Urothelium cell line (cell line): Measurements from ENCODE around the gene NGDN.
"Not testable (repeated sequence)": the region's sequence is repeated elsewhere in the genome, so short reads cannot be mapped to it uniquely, and the experiment has no call there.

Source experiments
- DNase-seq: peaks from one replicate; pipeline ENCODE4 v3.0.0; 2011; ENCODE audit warnings: low spot score, mixed read lengths
- FAIRE-seq: peaks from 2 replicates; lab custom pipeline; 2011; peaks lifted over from hg19 to GRCh38; lab: Jason Lieb, UNC

The NGDN gene

DNA sequence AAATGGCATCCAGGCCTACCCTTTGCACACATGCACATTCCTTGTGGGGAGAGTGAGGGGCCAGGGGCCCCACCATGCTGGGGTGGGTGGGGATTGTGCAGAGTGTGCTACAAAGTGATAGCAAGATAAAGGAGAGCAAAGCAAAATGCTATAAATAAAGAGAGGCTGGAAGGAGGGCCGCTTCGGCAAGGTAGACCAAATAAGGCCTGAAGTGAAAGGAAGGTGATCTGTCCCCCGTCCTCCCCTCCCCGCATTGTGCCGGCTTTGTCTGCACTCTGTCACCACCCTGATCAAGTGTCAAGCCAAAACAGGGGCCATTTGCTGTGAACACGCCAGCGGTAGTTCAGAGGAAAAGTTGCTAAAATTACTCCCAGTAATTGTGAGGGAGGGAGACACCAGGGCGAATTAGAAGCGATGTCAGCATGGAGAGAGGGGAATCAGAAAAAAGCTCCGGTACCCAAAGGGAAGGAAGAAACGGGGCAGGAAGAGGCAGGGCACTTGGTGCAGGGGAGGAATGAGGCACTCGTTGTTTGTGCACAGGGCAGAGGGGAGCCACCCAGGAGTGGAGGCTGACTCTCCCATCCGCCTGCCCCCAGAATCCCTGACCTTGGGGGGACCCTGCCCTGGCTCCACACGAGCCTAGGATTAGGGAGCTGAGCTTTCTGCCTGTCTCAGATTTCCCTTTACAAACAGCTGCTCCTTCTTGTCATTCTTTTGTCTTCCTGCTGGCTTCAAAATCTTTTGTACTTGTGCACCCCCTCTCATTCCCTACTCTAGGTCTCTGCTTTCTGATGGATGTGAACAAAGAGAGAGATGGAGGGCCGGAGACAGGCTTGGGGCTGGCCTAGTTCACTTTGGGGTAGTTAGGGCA, 31.2 kb upstream of the NGDN start:
- no peak for FAIRE-seq
- DNase-seq: no peak

DNA sequence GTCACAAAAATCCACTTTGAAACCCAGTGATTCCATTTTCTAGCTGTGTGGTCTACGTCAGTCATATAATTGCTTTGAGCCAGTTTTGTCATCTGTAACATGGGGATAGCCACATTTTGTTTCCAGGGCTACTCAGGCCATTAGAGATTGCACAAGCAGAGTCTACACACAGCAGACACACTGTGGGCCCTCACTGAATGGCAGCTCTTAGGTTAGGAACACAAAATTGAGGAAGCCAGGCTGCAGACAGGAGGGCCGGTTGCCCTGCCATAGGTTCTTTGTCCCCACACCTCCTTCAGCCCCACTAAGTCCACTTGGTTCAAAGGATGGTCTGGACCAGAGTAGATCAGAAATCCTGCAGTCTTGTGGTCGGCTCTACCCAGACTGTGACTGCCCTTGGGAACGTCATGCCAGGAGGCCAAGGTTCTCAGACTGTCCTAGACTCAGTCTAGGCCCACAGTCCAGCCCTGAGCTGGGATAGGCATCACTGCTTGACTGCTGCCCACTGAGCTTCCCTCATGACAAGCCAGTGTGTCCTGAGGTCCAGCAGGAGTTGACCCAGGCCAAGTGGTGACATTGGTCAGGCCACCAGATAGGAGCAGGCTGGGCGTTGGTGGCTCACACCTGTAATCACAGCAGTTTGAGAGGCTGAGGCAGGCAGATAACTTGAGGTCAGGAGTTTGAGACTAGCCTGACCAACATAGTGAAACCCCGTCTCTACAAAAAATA, 30.2 kb upstream of the NGDN start:
- no peak for FAIRE-seq
- no peak for DNase-seq

- no peak for FAIRE-seq
- DNase-seq: no peak
These were observed 28.4 kb upstream of the NGDN start for GRCh38 chr14:23441076-23441475.

DNA sequence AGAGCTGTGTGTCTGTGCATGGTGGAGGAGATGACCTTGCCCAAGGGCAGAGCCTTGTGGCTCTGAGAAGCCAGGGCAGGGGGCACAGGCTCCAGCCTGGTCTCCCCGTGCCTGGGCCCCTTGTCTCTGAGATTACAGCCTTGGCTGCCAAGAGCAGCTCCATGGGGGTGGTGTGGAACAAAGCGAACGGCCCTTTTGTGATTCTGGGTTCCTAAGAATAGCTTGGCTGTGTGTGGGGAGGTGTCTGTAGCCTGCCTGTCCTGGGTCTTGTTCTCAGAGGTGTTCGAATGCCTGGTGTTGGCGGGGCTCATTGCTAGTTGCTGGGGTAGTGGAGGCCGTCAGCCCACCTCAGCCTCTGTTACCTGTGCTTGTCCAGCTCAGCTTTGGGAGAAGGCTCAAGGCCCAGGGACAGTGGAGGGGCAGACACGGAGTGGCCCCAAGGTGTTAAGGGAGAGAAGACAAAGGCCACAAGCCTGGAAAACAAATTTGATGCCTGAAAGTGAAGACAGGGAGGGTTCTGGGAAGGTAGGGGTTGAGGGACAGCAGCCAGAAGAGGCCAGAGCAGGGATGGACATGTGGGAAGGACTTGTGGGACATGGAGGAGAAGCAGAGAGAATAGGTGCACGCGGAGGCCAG, 26.7 kb upstream of the NGDN start:
- FAIRE-seq (no peak), DNase-seq (no peak)

DNA sequence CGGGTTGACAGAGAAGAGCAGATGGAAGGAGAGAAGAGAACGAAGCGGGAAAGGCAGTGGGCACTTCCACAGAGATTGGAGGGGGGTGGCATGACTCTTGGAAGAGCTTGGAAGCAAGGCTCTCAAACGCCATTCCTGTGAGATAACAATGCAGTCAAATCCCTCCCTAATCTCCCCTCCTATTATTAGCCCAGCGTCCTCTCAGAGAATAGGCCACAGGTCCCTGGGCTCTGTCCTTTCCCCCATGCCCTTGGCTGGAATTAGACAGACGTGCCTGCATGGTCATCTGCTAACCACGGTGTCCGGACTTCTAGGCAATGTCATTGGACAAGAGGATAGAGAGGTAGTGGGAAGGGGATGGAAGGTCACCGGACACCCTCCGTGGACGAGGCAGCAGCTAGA, 26.1 kb upstream of the NGDN start:
- no peak for DNase-seq
- FAIRE-seq: no peak

GRCh38 chr14:23443881-23444280, 25.6 kb upstream of the NGDN start:
- DNase-seq (no peak), FAIRE-seq (no peak)

GRCh38 chr14:23444314-23444713, 25.2 kb upstream of the NGDN start:
- DNase-seq: no peak
- no peak for FAIRE-seq

- FAIRE-seq (no peak), DNase-seq (no peak)
These were observed 23.7 kb upstream of the NGDN start for GRCh38 chr14:23445773-23446172.

GRCh38 chr14:23446291-23446851, 23.1 kb upstream of the NGDN start:
- FAIRE-seq (no peak), DNase-seq (no peak)

- FAIRE-seq (no peak), DNase-seq (no peak)
These were observed 21.8 kb upstream of the NGDN start for GRCh38 chr14:23447361-23448350.

DNA sequence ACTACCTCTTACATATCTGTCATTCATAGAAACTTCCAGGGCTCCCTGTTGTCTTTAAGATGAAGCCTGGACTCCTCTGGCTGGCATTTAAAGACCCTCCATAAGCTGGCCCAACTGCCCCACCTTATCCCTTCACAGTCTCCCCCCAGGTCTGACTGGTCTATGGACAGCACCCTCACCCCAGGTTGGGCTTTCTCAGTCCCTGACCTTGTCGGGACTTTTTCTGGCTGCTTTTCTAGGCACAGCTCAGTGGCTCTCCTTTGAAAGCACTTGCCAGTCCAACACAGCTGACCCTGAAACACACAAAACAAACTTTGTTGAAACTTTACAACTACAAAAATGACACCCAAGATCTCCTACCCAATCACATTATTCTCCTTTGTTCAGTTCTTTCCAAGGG, 20.2 kb upstream of the NGDN start:
- DNase-seq: no peak
- FAIRE-seq: no peak

- no peak for FAIRE-seq
- DNase-seq: no peak
These were observed 19.1 kb upstream of the NGDN start for GRCh38 chr14:23450379-23450778.

GRCh38 chr14:23452237-23452636, 17.3 kb upstream of the NGDN start:
- DNase-seq (no peak), FAIRE-seq (no peak)

DNA sequence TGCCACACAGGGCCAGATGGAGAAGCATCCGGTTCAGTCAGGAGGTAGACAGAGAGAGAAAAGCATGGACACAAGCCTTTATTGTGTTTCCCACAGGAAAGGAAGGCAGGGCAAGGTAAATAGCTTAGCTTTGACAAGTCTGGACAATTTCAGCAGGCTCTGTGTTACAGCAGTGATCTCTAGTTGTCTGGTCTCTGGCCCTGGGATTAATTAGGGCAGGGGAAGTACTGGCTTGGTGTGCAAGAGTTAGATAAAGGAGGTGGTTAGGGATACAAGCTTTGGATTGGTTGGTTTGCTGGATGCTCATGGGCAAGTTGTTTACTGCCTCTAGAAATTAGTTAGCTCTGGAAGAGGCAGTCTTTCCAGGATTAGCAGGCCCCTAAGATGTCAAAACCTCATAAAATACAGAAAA, 15.1 kb upstream of the NGDN start:
- FAIRE-seq: no peak
- no peak for DNase-seq

DNA sequence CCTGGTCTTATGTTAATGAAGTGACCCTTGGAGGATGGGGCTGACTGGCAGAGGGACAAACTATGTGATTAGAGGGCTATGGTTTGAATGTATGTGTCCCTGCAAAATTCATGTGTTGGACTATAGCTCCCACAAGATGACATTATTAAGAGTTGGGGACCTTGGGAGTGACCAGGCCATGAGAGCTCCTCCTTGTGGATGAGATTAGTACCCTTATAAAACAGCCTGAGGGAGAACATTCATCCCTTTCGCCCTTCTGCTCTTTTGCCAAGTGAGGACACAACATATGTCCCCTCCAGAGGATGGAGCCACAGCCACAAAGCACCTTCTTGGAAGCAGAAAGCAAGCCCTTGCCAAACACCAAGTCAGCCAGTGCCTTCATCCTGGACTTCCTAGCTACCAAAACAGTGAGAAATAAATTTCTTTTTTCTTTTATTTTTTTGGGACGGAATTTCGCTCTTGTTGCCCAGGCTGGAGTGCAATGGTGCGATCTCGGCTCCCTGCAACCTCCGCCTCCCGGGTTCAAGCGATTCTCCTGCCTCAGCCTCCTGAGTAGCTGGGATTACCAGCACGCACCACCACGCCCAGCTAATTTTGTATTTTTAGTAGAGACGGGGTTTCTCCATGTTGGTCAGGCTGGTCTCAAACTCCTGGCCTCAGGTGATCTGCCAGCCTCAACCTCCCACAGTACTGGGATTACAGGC, 12.5 kb upstream of the NGDN start:
- DNase-seq: not testable (repeated sequence)

DNA sequence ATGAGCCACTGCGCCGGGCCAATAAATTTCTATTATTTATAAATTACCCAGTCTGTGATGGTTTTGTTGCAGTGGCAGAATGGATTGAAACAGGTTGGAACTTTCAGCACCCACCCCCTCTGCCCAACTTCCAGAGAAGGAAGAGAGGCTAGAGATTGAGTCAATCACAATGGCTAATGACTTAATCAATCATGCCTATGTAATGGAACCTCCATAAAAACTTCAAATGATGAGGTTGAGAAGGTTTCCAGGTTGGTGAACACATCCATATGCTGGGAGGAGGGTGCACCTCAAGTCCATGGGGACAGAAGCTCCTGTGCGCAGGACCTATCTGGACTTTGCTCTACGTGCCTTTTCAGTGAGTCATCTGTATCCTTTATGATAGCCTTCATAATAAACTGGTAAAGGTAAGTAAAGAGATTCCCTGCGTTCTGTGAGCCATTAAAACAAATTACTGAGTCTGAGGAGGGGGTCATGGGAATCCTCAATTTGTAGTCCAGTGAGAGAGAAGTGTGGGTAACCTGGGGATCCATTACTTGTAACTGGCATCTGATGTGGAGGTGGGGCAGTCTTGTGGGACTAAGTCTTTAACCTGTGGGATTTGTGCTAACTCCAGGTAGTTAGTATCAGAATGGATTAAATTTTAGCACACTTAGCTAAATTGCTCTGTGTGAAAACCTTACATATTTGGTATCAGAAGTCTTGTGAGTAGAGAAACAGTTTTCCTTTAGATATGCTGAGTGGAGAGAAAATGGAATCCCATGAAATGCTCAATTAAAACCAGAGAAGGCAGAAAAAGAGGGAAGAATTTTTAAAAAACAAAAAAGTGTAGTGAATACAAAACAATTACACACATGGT, 11.7 kb upstream of the NGDN start:
- FAIRE-seq: no peak

More for the DNA sequence above, 12.5 kb upstream of the NGDN start:
- not testable (repeated sequence) for FAIRE-seq

DNA sequence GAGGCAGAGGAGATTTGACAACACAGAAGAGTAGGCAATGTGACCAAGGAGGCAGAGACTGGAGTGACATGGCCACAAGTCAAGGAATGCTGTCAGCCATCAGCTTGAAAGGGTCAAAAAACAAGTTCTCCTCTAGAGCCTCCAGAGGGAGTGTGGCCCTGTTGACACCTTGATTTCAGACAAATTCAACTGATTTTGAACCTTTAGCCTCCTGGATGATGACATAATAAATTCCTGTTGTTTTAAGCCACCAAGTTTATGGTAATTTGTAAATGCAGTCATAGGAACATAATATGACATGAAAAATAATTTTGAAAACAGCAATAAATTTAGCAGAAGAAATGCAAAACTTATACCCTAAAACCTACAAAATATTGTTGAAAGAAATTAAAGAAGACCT, 8.5 kb upstream of the NGDN start:
- DNase-seq (no peak), FAIRE-seq (no peak)

More for the DNA sequence above, 11.7 kb upstream of the NGDN start:
- DNase-seq: no peak

DNA sequence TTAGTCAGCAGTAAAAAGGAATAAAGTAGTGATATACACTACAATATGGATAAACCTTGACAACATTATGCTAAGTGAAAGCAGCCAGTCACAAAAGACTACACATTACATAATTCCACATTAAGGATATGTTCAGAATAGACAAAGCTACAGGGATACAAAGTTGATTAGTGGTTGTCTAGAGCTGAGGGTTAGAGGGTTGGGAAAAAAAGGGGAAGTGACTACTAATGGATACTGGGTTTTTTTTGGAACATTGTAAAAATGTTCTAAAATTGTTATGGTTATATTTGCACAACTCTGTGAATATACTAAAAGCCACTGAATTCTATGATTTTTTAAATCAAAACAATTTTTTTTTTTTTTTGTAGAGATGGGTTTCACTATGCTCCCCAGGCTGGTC, 4.8 kb upstream of the NGDN start:
- no peak for DNase-seq
- no peak for FAIRE-seq

GRCh38 chr14:23465261-23465660, 4.2 kb upstream of the NGDN start:
- FAIRE-seq: no peak
- no peak for DNase-seq
